AG08395 (cell line): ENCODE results near the gene SIK3.

ENCODE experiments used
- DNase-seq: peaks from one replicate; pipeline ENCODE4 v3.0.0; 2012; ENCODE audit warnings: mixed read lengths, low spot score

The SIK3 gene

GRCh38 chr11:116793772-116794097 is 304.5 kb downstream of the SIK3 start:
- no peak for DNase-seq
